Endothelial cell (in vitro differentiated cells): Measurements from ENCODE around the gene ZC2HC1B. TPM values are rescaled to one million over a fixed set of nuclear protein-coding genes. Genes with fewer than 3 reads are reported as not detected.
A peak's percentile ranks its signal among the peaks of the same experiment; 100 is the strongest.
"Not testable (repeated sequence)": the region's sequence is repeated elsewhere in the genome, so short reads cannot be mapped to it uniquely, and the experiment has no call there.

ENCODE experiments used
- DNase-seq: peaks from one replicate; pipeline ENCODE4 v3.0.0; 2021; ENCODE audit warnings: low spot score
- H3K27ac Mint-ChIP-seq: one replicate; pipeline ENCODE4 v1.8.0; 2021; ENCODE audit warnings: mixed read lengths, inconsistent platforms; ENCODE audit not compliant: unreplicated experiment
- H3K27me3 Mint-ChIP-seq: one replicate; pipeline ENCODE4 v1.8.0; 2021; ENCODE audit warnings: mild to moderate bottlenecking, moderate library complexity, mixed read lengths, inconsistent platforms; ENCODE audit not compliant: unreplicated experiment
- H3K36me3 Mint-ChIP-seq: one replicate; pipeline ENCODE4 v1.8.0; 2021; ENCODE audit warnings: mild to moderate bottlenecking, low read depth, mixed read lengths, inconsistent platforms; ENCODE audit not compliant: unreplicated experiment
- H3K4me1 Mint-ChIP-seq: one replicate; pipeline ENCODE4 v1.8.0; 2021; ENCODE audit warnings: mild to moderate bottlenecking, mixed read lengths, inconsistent platforms; ENCODE audit not compliant: unreplicated experiment
- H3K4me3 Mint-ChIP-seq: one replicate; pipeline ENCODE4 v1.8.0; 2021; ENCODE audit warnings: mild to moderate bottlenecking, mixed read lengths, inconsistent platforms; ENCODE audit not compliant: unreplicated experiment
- H3K9me3 Mint-ChIP-seq: one replicate; pipeline ENCODE4 v1.8.0; 2021; ENCODE audit warnings: mixed read lengths, inconsistent platforms; ENCODE audit not compliant: unreplicated experiment
- total RNA-seq: library from RNA; stranded (reverse); fragmentation: NEBNext Ultra II Directional; extraction: Animal tissue kit (Norgen Biotek cat#: 25700); gene quantifications from one replicate; pipeline ENCODE4 v1.2.1, GENCODE V29; 2021; ENCODE audit not compliant: unreplicated experiment
- TF ChIP-seq, protein P1 (sequence below): fragments of 200-600 bp; sonication (generic); IDR thresholded peaks from one replicate; pipeline ENCODE4 v1.5.0; 2021; ENCODE audit warnings: antibody characterized with exemption; ENCODE audit not compliant: unreplicated experiment

ZC2HC1B gene
- total RNA-seq, 1 donor from 2014 or later: 0.28 TPM

- peaks cover 66% of the 10 kb centered on the region for H3K36me3 Mint-ChIP-seq
- not testable (repeated sequence) for H3K27me3 Mint-ChIP-seq
Measured at GRCh38 chr6:143856762-143857161, 7.5 kb upstream of the ZC2HC1B start.

GRCh38 chr6:143857651-143858050, 6.6 kb upstream of the ZC2HC1B start:
- H3K36me3 Mint-ChIP-seq: peaks cover 57% of the 10 kb centered on the region

More at GRCh38 chr6:143856762-143857161, 7.5 kb upstream of the ZC2HC1B start:
- H3K4me1 Mint-ChIP-seq, H3K9me3 Mint-ChIP-seq, H3K4me3 Mint-ChIP-seq, H3K27ac Mint-ChIP-seq, DNase-seq: not testable (repeated sequence)

DNA sequence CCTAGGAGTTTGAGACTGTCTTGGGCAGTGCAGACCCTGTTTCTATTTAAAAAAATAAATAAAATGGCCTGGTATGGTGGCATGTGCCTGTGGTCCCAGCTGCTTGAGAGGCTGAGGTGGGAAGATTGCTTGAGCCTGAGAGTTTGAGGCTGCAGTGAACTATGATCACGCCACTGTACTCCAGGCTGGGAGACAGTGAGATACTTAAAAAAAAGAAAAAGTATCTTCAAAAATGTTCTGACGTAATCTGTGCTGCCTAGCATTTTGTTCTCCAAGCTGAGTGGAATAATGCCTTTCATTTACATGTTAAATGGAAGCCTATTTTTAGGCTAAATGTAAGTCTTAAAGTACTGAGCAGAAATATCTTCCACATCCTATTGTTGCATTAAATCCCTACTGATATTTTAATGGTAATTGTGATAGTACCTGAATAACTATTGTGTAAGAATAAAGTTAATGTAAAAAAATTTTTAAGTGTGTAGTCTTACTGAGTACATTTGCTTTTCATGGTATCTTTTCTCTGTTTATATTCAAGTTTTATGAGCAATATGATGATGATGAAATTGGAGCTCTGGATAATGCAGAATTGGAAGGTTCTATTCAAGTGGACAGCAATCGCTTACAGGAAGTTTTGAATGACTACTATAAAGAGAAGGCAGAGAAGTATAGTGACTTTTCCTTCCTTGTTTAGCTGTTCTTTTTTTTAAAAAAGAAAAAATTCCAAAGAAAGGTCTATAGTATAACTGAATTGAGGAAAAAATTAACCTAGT, 4.2 kb upstream of the ZC2HC1B start:
- Mint-ChIP-seq H3K9me3 (no peaks in the 10 kb centered on the region), H3K4me3 (no peak overlapping the region), H3K27me3 (no peaks in the 10 kb centered on the region), H3K36me3 (peaks cover 39% of the 10 kb centered on the region), H3K4me1 (no peaks in the 10 kb centered on the region), H3K27ac (no peak overlapping the region)
- TF ChIP-seq, protein P1, sequence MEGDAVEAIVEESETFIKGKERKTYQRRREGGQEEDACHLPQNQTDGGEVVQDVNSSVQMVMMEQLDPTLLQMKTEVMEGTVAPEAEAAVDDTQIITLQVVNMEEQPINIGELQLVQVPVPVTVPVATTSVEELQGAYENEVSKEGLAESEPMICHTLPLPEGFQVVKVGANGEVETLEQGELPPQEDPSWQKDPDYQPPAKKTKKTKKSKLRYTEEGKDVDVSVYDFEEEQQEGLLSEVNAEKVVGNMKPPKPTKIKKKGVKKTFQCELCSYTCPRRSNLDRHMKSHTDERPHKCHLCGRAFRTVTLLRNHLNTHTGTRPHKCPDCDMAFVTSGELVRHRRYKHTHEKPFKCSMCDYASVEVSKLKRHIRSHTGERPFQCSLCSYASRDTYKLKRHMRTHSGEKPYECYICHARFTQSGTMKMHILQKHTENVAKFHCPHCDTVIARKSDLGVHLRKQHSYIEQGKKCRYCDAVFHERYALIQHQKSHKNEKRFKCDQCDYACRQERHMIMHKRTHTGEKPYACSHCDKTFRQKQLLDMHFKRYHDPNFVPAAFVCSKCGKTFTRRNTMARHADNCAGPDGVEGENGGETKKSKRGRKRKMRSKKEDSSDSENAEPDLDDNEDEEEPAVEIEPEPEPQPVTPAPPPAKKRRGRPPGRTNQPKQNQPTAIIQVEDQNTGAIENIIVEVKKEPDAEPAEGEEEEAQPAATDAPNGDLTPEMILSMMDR: no peak
- DNase-seq: no peak

More at GRCh38 chr6:143857651-143858050, 6.6 kb upstream of the ZC2HC1B start:
- H3K9me3 Mint-ChIP-seq: no peaks in the 10 kb centered on the region
- no peaks in the 10 kb centered on the region for H3K27me3 Mint-ChIP-seq
- H3K4me1 Mint-ChIP-seq: no peaks in the 10 kb centered on the region
- H3K4me3 Mint-ChIP-seq: peak overlapping the region; percentile 14
- no peak overlapping the region for H3K27ac Mint-ChIP-seq
- TF ChIP-seq, protein P1: no peak
- DNase-seq: no peak

DNA sequence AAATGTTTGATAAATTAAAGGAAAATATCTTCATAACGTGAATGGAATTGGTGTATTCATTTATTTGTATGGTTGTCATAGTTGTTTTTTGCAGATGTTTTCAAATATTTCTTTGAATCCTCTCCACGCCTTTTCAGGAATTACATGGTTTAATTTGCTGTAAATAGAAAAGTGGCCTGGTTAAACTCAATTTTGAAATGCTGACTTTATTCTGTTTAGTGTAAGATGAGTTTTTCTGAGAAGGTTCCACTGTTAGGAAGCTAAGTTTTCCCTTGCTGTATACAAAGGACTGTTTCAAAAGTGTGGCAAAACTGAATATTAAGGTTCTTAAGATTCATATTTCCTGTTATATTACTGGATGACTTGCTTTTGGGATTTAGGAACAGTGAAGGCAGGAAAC, 503 bp upstream of the ZC2HC1B start:
- no peak overlapping the region for H3K27ac Mint-ChIP-seq
- H3K4me1 Mint-ChIP-seq: no peaks in the 10 kb centered on the region
- H3K36me3 Mint-ChIP-seq: peaks cover 33% of the 10 kb centered on the region
- no peaks in the 10 kb centered on the region for H3K9me3 Mint-ChIP-seq
- TF ChIP-seq, protein P1: no peak
- no peak overlapping the region for H3K4me3 Mint-ChIP-seq
- no peaks in the 10 kb centered on the region for H3K27me3 Mint-ChIP-seq
- DNase-seq: no peak

DNA sequence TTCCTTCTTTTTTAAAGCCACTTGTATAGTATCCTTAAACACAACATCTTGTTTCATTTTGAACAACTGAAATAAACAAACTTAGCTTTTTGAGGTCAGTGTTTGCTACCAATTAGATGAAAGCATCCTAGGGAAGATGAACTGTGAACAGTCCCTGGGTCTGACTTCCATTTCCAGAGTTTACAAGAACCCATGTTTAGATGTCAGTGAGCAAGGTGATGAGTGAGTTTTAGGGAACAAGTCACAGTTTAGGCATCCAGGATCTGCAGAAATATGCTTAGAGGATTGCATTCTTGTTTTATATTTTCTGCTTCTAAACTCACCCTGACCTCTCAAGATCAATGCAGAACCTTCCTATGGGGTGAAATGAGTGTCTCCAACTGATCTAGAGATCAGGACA, 3.0 kb downstream of the ZC2HC1B start:
- H3K4me1 Mint-ChIP-seq: no peaks in the 10 kb centered on the region
- peaks cover 31% of the 10 kb centered on the region for H3K36me3 Mint-ChIP-seq
- peaks cover 4% of the 10 kb centered on the region for H3K9me3 Mint-ChIP-seq
- TF ChIP-seq, protein P1: no peak
- no peak for DNase-seq
- H3K4me3 Mint-ChIP-seq: no peak overlapping the region
- no peak overlapping the region for H3K27ac Mint-ChIP-seq
- H3K27me3 Mint-ChIP-seq: no peaks in the 10 kb centered on the region

DNA sequence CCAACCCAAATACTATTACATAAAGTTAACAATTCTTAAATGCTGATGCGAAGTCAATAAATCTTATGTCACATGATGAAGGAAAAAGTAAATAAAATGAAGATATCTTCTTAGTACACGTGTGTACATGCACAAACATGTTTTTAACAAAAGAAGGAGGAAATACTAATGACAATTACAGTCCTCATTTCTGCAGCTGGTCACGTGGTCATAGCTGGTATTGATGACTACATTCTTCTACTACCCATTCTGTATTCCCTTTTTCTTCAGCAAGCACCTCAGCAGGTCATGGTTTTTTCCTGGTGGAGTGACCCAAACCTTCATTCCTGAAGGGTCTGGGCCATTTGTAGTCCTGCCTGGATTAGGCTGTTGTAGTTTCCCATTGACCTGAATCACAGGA, 4.5 kb downstream of the ZC2HC1B start:
- not testable (repeated sequence) for DNase-seq, H3K9me3 Mint-ChIP-seq, H3K27ac Mint-ChIP-seq, H3K4me1 Mint-ChIP-seq, H3K27me3 Mint-ChIP-seq, H3K4me3 Mint-ChIP-seq
- H3K36me3 Mint-ChIP-seq: peaks cover 32% of the 10 kb centered on the region

DNA sequence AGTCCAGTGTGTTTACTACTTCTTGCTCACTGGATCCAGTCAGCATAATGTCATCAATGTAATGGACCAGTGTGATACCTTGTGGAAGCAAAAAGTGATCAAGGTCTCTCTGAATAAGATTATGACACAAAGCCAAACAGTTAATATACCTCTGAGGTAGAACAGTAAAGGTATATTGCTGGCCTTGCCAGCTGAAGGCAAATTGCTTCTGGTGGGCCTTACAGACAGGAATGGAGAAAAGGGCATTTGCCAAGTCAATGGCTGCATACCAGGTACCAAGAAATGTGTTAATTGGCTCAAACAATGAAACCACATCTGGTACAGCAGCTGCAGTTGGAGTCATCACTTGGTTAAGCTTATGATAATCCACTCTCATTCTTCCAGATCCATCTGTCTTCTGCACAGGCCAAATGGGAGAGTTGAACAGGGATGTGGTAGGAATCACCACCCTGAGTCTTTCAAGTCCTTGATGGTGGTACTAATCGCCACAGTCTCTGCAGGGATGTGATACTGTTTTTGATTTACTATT, 7.0 kb downstream of the ZC2HC1B start:
- H3K4me1 Mint-ChIP-seq, H3K27ac Mint-ChIP-seq, H3K4me3 Mint-ChIP-seq, DNase-seq, H3K27me3 Mint-ChIP-seq, H3K9me3 Mint-ChIP-seq: not testable (repeated sequence)
- peaks cover 27% of the 10 kb centered on the region for H3K36me3 Mint-ChIP-seq
